Pulmonary artery endothelial cell (primary cell): Measurements from ENCODE around the gene GIPC2. TPM values are rescaled to one million over a fixed set of nuclear protein-coding genes. Genes with fewer than 3 reads are reported as not detected.

Source experiments
- total RNA-seq: library from RNA; depleted of rRNA; stranded (reverse); fragments of >200 nt; gene quantifications from 2 replicates; pipeline ENCODE4 v1.2.3, GENCODE V29; 2014

Gene GIPC2
- total RNA-seq, 1 donor from 2014 or later, result 14.6 TPM

Other genes starting within 250 kb of the GIPC2 start
- gene NEXN, start 157.3 kb upstream of the GIPC2 start, total RNA-seq, result 4.4 and 6.3 TPM in 2 replicates
- 155 and 193 TPM in 2 replicates for gene FUBP1, start 66.9 kb upstream of the GIPC2 start, total RNA-seq
- 162 and 339 TPM in 2 replicates for gene DNAJB4, start 41.0 kb upstream of the GIPC2 start, total RNA-seq